Stimulated activated CD8-positive, alpha-beta memory T cell treated with anti-CD3 and anti-CD28 coated beads, Interleukin-12 subunit alpha, Interleukin-12 subunit beta, amount 100 ng/mL, for 24 hours (primary cell): ENCODE data around the gene CRYBB2.
"Not testable (repeated sequence)": the region's sequence is repeated elsewhere in the genome, so short reads cannot be mapped to it uniquely, and the experiment has no call there.

Source experiments
- DNase-seq: peaks from one replicate; pipeline ENCODE4 v3.0.0-alpha.2; 2020; ENCODE audit errors: extremely low read depth

CRYBB2 gene

GRCh38 chr22:25199731-25200520 is 19.5 kb upstream of the CRYBB2 start, which contains the start of gene CRYBB3:
CRYBB3 (plus strand) TSS chr22:25199858; CDS start chr22:25201397, 1,539 bp downstream.
- no peak for DNase-seq

- no peak for DNase-seq
Observed at GRCh38 chr22:25200967-25201366, 18.5 kb upstream of the CRYBB2 start.

GRCh38 chr22:25201557-25202273 is 17.7 kb upstream of the CRYBB2 start:
- no peak for DNase-seq

GRCh38 chr22:25202290-25202921 is 17.0 kb upstream of the CRYBB2 start:
- DNase-seq: no peak

GRCh38 chr22:25203082-25203481 is 16.4 kb upstream of the CRYBB2 start:
- DNase-seq: no peak

GRCh38 chr22:25204547-25204946 is 14.9 kb upstream of the CRYBB2 start:
- not testable (repeated sequence) for DNase-seq

GRCh38 chr22:25205847-25206246 is 13.6 kb upstream of the CRYBB2 start:
- DNase-seq: no peak

- no peak for DNase-seq
Observed at GRCh38 chr22:25206998-25207397, 12.4 kb upstream of the CRYBB2 start.

GRCh38 chr22:25207553-25208157 is 11.8 kb upstream of the CRYBB2 start:
- no peak for DNase-seq

GRCh38 chr22:25208328-25208727 is 11.1 kb upstream of the CRYBB2 start:
- DNase-seq: no peak

- no peak for DNase-seq
Observed at GRCh38 chr22:25208743-25209505, 10.5 kb upstream of the CRYBB2 start.

GRCh38 chr22:25210793-25211192 is 8.6 kb upstream of the CRYBB2 start:
- DNase-seq: no peak

GRCh38 chr22:25212337-25212736 is 7.1 kb upstream of the CRYBB2 start:
- no peak for DNase-seq

GRCh38 chr22:25213221-25213620 is 6.2 kb upstream of the CRYBB2 start:
- DNase-seq: no peak

GRCh38 chr22:25216230-25216629 is 3.2 kb upstream of the CRYBB2 start:
- DNase-seq: no peak

- DNase-seq: no peak
Observed at GRCh38 chr22:25219948-25220442, 556 bp downstream of the CRYBB2 start.

GRCh38 chr22:25221790-25222189 is 2.4 kb downstream of the CRYBB2 start:
- DNase-seq: no peak

- no peak for DNase-seq
Observed at GRCh38 chr22:25223269-25223850, 3.9 kb downstream of the CRYBB2 start.

GRCh38 chr22:25228822-25229221 is 9.4 kb downstream of the CRYBB2 start:
- no peak for DNase-seq

GRCh38 chr22:25230760-25231159 is 11.3 kb downstream of the CRYBB2 start:
- DNase-seq: not testable (repeated sequence)

- DNase-seq: no peak
Observed at GRCh38 chr22:25232301-25232700, 12.9 kb downstream of the CRYBB2 start.
